ENCODE measurements around the gene PSMG1.

DNA sequence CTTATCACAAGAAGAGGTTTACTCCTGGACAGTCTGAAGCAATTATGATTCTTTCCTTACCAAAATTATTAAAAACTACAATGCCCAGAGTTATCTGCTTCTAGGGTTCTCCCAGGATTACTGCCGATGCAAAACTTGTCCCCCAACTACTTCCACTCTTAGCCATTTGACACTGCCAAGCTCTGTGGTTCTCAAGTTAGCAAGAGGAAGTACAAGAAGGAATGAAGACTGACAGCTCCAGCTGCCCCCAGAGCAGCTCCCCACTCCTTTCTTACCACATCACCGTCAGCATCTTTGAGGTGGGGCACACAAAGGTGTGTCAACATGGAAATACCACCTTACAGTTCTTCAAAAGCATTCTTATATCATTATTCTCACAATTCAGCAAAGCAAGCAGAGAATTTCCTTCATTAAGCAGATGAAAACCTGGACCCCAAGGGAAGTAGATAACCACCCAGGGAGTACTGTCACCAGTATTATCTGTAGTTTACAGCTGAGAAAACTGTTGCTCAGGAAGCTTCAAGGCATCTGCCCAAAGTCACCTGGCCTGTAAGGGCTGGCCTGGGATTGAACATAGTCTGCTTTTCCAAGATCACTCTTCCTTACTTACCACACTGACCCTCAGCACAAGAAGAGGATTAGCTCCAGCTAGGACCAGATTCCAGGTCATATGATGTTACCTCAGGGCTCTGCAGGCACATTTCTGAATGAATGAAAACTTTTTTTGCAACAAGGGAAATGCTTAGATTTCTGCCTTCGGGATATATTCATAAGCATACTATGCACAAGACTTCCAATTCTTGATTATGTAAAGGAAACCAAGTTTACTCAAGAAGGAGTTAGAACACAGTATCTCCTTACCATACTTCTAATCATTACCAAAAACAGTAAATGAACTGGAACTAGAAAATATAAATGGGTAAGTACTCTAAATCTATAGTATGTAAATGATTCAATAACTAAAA lies 9.3 kb downstream of the PSMG1 start:
- TF ChIP-seq, protein P1, sequence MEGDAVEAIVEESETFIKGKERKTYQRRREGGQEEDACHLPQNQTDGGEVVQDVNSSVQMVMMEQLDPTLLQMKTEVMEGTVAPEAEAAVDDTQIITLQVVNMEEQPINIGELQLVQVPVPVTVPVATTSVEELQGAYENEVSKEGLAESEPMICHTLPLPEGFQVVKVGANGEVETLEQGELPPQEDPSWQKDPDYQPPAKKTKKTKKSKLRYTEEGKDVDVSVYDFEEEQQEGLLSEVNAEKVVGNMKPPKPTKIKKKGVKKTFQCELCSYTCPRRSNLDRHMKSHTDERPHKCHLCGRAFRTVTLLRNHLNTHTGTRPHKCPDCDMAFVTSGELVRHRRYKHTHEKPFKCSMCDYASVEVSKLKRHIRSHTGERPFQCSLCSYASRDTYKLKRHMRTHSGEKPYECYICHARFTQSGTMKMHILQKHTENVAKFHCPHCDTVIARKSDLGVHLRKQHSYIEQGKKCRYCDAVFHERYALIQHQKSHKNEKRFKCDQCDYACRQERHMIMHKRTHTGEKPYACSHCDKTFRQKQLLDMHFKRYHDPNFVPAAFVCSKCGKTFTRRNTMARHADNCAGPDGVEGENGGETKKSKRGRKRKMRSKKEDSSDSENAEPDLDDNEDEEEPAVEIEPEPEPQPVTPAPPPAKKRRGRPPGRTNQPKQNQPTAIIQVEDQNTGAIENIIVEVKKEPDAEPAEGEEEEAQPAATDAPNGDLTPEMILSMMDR (IDR thresholded peaks at IDR 0.05; ENCODE audit: insufficient read depth, low read depth, low read length), result no peak
- no peak for TF ChIP-seq EZH2 (IDR thresholded peaks at IDR 0.05; ENCODE audit: insufficient read depth, low read length)

Data from astrocyte (in vitro differentiated cells and primary cell).